VCaP (cell line): ENCODE measurements around the gene TBX4.
A peak's percentile ranks its signal among the peaks of the same experiment; 100 is the strongest.

ENCODE experiments used
- H3K27ac ChIP-seq: fragments of 450-650 bp; 2 replicates; pipeline ENCODE4 v1.5.1; 2017
- CTCF ChIP-seq: fragments of 450-650 bp; conservative IDR thresholded peaks from 2 replicates; pipeline ENCODE4 v1.5.1; 2017; ENCODE audit warnings: mild to moderate bottlenecking, moderate library complexity

Gene TBX4

GRCh38 chr17:61492759-61493526 lies 40.7 kb downstream of the TBX4 start:
- TF ChIP-seq CTCF: no peak
- peak overlapping the region; percentile 41; the same call in 1 of the 2 replicates for H3K27ac ChIP-seq

DNA sequence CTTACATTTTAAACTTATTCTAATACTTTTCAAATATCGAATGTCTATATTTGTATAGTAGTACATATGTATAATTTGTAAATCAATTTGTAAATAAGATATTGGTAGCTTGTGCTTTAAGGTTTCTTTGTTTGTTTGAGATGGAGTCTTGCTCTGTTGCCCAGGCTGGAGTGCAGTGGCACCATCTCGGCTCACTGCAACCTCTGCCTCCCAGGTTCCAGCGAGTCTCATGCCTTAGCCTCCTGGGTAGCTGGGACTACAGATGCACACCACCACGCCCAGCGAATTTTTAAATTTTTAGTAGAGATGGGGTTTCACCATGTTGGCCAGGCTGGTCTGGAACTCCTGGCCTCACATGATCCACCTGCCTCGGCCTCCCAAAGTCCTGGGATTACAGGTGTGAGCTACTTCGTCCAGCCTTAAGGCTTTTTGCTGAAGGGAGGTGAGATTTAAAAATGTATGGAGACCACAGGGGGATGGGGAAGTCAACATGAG lies 41.7 kb downstream of the TBX4 start:
- H3K27ac ChIP-seq: peak overlapping the region; percentile 41; the same call in 1 of the 2 replicates

GRCh38 chr17:61494325-61495160 lies 42.3 kb downstream of the TBX4 start:
- TF ChIP-seq CTCF: no peak
- H3K27ac ChIP-seq: peak overlapping the region; percentile 41; the same call in 1 of the 2 replicates

DNA sequence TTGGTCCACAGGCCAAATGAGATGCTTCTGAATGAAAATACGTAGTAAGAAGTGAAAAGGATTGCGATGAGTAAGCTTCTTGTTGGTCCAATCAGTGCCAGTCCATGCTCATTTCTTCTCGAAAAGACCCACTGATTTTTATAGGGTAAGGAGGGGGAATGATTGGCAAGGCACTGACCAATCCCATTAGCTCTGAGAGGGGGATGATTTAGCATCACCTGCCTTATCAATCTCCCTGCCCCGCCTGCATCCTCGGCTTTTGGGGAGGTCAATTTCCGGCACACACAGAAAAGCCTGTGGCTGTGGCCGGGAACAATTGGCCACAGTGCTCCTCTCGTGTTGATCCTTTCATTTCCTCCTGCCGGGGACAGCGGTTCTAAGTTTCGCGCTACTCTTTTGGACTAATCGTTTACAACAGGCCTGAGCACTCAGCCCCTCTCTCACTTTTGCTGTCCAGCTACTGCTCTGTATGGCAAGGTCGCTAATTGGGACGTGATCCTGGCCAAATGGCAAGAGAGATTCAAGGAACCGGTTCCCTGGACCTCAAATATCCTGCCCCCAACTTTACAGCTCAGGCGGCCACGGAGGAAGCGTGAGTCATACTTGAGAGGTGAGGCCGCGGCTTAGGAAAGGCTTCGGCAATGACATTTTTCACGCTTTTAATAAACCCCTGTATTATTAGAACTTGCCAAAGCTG lies 43.1 kb downstream of the TBX4 start:
- TF ChIP-seq CTCF: no peak
- H3K27ac ChIP-seq: peak overlapping the region; percentile 41; the same call in 1 of the 2 replicates

DNA sequence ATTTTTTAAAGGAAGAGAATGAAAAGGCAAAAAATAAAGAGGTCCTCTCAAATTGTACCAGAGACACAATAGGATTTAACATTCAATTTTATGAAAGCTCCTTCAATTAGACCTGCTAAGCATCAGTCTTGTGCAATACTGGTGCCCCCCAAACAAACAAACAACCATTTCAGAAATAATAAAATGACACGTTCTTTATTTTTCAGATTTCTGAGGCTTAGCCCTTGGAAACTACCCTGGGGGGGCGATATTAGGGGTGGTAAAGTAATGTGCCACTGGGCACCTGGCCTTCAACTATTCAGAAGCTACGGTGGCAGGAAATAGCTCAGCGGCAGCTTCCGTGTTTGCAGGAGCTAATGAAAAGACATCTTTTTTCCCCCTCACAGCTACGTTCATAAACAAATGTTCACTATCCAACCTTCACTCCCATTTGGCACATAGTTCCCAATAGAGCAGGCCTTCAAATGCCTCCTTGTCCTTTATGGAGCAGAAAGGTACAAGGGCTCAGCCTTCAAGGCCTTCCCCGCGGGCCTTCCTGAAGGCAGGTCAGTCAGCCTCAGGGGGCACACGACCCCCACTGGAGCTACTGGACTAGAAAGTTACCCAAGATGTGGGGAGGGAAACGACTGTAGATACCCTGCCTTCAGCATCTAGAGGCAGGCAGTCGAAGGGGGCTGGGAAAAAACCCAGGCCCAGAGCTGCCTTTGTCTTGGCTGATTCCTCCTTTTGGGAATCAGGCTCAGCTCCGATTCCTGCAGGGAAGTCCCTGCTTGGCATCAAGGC lies 44.1 kb downstream of the TBX4 start:
- no peak for TF ChIP-seq CTCF
- peak overlapping the region; percentile 73 for H3K27ac ChIP-seq

GRCh38 chr17:61496957-61497653 lies 44.9 kb downstream of the TBX4 start:
- peak overlapping the region; percentile 73 for H3K27ac ChIP-seq
- no peak for TF ChIP-seq CTCF
